ENCODE data around the gene C11orf98. TPM values are rescaled to one million over a fixed set of nuclear protein-coding genes. Genes with fewer than 3 reads are reported as not detected.
"Not testable (repeated sequence)": the region's sequence is repeated elsewhere in the genome, so short reads cannot be mapped to it uniquely, and the experiment has no call there.

C11orf98 gene
- total RNA-seq, 1 donor = 48.2 TPM

DNA sequence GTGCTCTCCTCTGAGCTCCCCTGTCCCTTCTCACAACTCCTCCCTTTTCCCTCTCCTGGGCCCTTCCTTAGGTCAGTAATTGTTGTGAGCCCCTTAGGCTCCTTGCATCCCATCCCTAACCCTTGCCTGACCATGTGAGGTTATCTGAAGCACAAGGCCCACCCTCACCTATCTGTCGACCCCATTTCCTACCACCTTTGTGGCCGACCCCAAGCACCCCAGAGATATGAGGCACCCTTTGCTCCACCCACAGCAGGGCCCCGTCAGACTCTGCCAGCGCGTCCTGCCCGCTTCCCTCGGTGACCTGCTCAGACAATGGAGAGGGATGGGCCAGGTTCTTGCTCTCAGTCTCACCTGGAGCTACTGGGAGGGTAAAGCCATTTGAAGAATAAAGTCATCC is 43.8 kb upstream of the C11orf98 start:
- TF ChIP-seq, protein P1, sequence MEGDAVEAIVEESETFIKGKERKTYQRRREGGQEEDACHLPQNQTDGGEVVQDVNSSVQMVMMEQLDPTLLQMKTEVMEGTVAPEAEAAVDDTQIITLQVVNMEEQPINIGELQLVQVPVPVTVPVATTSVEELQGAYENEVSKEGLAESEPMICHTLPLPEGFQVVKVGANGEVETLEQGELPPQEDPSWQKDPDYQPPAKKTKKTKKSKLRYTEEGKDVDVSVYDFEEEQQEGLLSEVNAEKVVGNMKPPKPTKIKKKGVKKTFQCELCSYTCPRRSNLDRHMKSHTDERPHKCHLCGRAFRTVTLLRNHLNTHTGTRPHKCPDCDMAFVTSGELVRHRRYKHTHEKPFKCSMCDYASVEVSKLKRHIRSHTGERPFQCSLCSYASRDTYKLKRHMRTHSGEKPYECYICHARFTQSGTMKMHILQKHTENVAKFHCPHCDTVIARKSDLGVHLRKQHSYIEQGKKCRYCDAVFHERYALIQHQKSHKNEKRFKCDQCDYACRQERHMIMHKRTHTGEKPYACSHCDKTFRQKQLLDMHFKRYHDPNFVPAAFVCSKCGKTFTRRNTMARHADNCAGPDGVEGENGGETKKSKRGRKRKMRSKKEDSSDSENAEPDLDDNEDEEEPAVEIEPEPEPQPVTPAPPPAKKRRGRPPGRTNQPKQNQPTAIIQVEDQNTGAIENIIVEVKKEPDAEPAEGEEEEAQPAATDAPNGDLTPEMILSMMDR (IDR thresholded peaks at IDR 0.05; ENCODE audit: insufficient read depth, low read length) = no peak
- no peak for DNase-seq (ENCODE audit: low read depth)

DNA sequence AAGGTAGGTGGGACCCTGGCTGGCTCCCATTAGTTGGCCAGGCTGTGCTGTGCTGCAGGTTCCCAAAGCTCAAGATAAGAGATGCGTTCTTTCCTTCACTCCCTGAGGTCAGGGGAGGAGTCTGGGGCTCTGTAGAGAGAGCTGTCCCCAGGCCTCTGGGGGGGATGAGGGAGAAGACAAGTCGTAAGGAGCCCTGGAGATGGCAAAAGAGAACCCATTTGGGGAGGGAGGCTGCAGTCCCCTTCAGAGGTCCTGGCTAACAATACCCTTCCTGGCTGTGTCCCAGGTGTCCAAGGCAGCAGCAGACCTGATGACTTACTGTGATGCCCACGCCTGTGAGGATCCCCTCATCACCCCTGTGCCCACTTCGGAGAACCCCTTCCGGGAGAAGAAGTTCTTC is 43.4 kb upstream of the C11orf98 start:
- TF ChIP-seq, protein P1 (IDR thresholded peaks at IDR 0.05; ENCODE audit: insufficient read depth, low read length) = no peak
- H3K4me3 ChIP-seq (ENCODE audit: low read depth, low read length) = no peak overlapping the region
- no peak for DNase-seq (ENCODE audit: low read depth)

More for the DNA sequence above, 43.8 kb upstream of the C11orf98 start:
- H3K4me3 ChIP-seq (ENCODE audit: low read depth, low read length) = peak overlapping the region; percentile 65

DNA sequence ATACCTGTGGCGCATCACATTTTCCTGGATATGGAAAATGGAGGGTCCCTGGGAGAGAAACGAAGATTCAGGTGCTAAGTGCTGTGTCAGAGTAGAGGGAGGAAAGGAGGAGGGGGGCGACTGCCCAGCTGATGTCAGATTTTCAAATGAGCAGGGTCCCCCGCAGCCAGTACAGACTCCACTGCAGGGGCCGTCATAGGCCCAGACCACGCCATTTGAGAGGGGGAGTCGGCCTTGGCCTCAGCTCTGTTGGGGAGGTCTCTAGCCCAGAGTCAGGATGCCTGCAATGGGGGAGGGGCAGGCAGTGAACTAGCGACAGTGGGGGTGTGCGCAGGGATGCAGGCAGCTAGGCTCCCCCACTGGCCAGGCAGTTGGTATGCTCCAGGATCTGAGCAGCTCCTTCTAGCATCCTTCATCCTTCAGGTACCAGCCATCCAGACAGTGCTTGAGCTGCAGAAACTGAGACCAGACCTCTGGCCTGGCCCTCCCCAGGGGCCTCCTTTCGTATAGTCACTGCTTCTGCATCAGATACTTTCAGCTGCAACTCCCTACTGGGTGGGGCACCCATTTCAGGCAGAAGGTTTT is 42.4 kb upstream of the C11orf98 start, which contains the start of the genes BSCL2 and GNG3:
Gene BSCL2, minus strand, starts transcription at position 148 of the 585 bp plus-strand sequence. CDS start 229 bp downstream, outside the sequence.
Gene GNG3, plus strand, starts transcription at position 400 of the 585 bp plus-strand sequence. CDS start 620 bp downstream, outside the sequence.
- peak within 1 kb of the TSS; percentile 62 for H3K4me3 ChIP-seq (ENCODE audit: low read depth, low read length)
- TF ChIP-seq, protein P1 (IDR thresholded peaks at IDR 0.05; ENCODE audit: insufficient read depth, low read length) = no peak
- DNase-seq (ENCODE audit: low read depth) = no peak

DNA sequence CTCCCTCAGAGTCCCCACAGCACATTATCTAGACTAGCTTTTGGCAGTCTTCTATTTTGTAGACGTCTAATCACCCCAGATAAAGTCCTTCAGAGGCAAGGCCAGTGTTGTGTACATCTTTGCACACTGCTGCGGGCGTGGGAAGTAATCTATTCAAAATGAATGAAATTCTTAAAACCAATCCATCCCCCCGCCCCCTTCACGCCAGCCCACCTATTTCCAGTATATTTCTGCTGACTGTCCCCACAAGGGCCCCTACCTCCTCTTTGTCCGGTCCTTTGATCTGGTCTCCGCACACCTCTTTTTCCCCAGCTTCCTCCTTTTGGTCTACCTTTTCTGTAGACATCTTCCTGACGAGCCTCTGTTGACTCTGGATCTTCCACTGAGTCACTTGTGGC is 41.8 kb upstream of the C11orf98 start:
- no peak for DNase-seq (ENCODE audit: low read depth)
- TF ChIP-seq, protein P1 (IDR thresholded peaks at IDR 0.05; ENCODE audit: insufficient read depth, low read length) = no peak
- H3K4me3 ChIP-seq (ENCODE audit: low read depth, low read length) = no peak overlapping the region

DNA sequence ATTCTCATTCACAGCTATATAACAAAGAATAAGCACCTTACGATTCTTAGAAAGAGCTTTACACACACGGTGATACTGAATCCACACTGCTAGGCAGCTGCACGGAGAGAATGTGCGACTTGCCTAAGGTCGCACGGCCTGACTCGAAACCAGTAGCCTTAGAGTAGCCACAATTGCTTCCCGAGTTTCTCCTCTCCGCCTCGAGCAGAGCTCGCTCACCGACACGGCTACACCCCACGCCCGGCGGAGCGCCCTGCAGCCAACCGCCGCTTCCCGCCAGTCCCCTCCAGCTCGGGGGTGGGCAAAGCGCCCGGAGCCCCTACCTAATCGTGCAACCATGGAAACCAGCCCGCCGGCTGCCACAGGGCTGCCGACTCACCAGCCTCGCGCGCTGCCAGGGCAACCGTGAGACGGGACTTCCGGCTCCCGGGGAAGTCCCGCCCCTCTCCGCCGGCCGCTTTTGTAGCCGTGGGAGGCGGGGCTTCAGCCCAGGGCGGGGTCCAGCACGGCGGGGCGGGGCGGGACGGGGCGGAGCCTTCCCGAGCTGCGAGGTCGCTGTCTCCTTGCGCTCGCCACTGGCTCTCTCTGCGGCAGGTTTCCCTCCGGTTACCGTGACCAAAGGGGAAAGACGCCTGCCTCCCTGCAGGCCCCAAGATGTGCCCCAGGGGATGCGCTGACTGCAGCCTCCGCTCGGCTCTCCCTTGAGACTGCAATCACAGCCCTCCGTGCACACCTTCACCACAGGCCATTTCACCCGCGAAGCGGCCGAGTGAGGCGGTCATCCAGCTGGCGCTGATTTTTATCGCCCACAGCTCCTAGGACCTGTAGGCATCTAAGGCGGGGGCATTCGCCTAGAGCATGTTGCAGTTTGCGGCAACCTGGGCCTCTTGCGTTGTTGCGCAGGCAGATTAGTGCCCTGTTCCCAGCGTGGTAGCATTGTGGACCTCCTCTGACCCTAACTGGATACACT is 41.2 kb upstream of the C11orf98 start:
- peak; percentile 90 for DNase-seq (ENCODE audit: low read depth)
- TF ChIP-seq, protein P1 (IDR thresholded peaks at IDR 0.05; ENCODE audit: insufficient read depth, low read length) = no peak
- peak overlapping the region; percentile 77 for H3K4me3 ChIP-seq (ENCODE audit: low read depth, low read length)

DNA sequence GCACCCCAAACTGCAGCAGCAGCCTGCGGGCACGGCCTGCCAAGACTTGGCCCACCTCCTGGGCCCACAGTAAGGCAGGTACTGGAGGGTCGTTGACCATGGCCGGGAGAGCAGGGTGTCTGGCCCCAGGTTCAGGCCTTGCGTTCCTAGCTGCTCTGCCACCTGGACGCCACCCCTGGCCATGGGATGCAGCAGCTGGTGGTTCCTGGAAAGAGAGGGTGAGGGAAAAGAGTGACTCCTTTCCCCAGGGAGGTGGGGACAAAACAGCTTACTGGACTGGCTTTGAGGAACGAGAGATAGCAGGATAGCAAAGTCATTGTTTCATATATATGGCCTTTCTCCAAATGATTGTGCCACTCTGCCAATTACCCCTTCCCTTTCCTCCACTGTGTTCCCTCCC is 40.4 kb upstream of the C11orf98 start:
- H3K4me3 ChIP-seq (ENCODE audit: low read depth, low read length) = peak overlapping the region; percentile 77
- no peak for DNase-seq (ENCODE audit: low read depth)
- TF ChIP-seq, protein P1 (IDR thresholded peaks at IDR 0.05; ENCODE audit: insufficient read depth, low read length) = no peak

DNA sequence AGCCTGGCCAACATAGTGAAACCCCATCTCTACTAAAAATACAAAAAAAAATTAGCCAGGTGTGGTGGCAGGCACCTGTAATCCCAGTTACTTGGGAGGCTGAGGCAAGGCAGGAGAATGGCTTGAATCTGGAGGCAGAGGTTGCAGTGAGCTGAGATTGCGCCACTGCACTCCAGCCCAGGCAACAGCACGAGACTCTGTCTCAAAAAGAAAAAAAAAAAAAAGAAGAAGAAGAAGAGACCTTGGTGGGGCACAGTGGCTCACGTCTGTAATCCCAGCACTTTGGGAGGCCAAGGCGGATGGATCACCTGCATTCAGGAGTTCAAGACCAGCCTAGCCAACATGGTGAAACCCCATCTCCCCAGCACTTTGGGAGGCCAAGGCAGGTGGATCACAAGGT is 38.9 kb upstream of the C11orf98 start:
- not testable (repeated sequence) for H3K4me3 ChIP-seq (ENCODE audit: low read depth, low read length); DNase-seq (ENCODE audit: low read depth)
